Type B pancreatic cell (in vitro differentiated cells): ENCODE results near the gene RIOK2. TPM values are rescaled to one million over a fixed set of nuclear protein-coding genes. Genes with fewer than 3 reads are reported as not detected.

Experiments
- DNase-seq: peaks from one replicate; pipeline ENCODE4 v3.0.0; 2021; ENCODE audit warnings: mixed read lengths; ENCODE audit not compliant: unreplicated experiment; ENCODE audit errors: extremely low spot score
- H3K27ac Mint-ChIP-seq: 2 replicates; pipeline ENCODE4 v1.8.0; 2021; ENCODE audit warnings: mild to moderate bottlenecking, mixed read lengths
- H3K27me3 Mint-ChIP-seq: 2 replicates; pipeline ENCODE4 v1.8.0; 2021; ENCODE audit warnings: mixed read lengths
- H3K36me3 Mint-ChIP-seq: 2 replicates; pipeline ENCODE4 v1.8.0; 2021; ENCODE audit warnings: mixed read lengths
- H3K4me1 Mint-ChIP-seq: one replicate; pipeline ENCODE4 v1.8.0; 2021; ENCODE audit warnings: mixed read lengths; ENCODE audit not compliant: unreplicated experiment
- H3K4me3 Mint-ChIP-seq: 2 replicates; pipeline ENCODE4 v1.8.0; 2021; ENCODE audit warnings: mild to moderate bottlenecking, mixed read lengths
- H3K9me3 Mint-ChIP-seq: 2 replicates; pipeline ENCODE4 v1.8.0; 2021; ENCODE audit warnings: mixed read lengths
- CTCF ChIP-seq: fragments of 200-600 bp; sonication (generic); conservative IDR thresholded peaks from 2 replicates; pipeline ENCODE4 v1.5.0; 2021; ENCODE audit warnings: antibody characterized with exemption, mild to moderate bottlenecking
- total RNA-seq: library from RNA; stranded (reverse); gene quantifications from 2 replicates; pipeline ENCODE4 v1.2.1, GENCODE V29; 2021; ENCODE audit warnings: low replicate concordance

Gene RIOK2
- total RNA-seq, 1 donor from 2014 or later, result 35.1 TPM

- DNase-seq, result no peak
- TF ChIP-seq CTCF, result no peak
- Mint-ChIP-seq H3K27ac (no peak overlapping the region), H3K27me3 (no peaks in the 10 kb centered on the region), H3K9me3 (no peaks in the 10 kb centered on the region), H3K4me3 (no peak overlapping the region), H3K4me1 (peaks cover 17% of the 10 kb centered on the region), H3K36me3 (no peaks in the 10 kb centered on the region)
Measured at GRCh38 chr5:97225222-97225621, 42.2 kb upstream of the RIOK2 start.

GRCh38 chr5:97224112-97224750 lies 41.2 kb upstream of the RIOK2 start:
- DNase-seq, result no peak
- no peak overlapping the region for H3K27ac Mint-ChIP-seq
- H3K27me3 Mint-ChIP-seq, result no peaks in the 10 kb centered on the region
- H3K4me1 Mint-ChIP-seq, result peaks cover 7% of the 10 kb centered on the region
- H3K4me3 Mint-ChIP-seq, result no peak overlapping the region
- no peaks in the 10 kb centered on the region for H3K9me3 Mint-ChIP-seq
- TF ChIP-seq CTCF, result no peak
- no peaks in the 10 kb centered on the region for H3K36me3 Mint-ChIP-seq

GRCh38 chr5:97223596-97223995 lies 40.5 kb upstream of the RIOK2 start:
- no peak overlapping the region for H3K27ac Mint-ChIP-seq
- no peaks in the 10 kb centered on the region for H3K36me3 Mint-ChIP-seq
- TF ChIP-seq CTCF, result no peak

GRCh38 chr5:97209343-97209742 lies 26.3 kb upstream of the RIOK2 start:
- H3K36me3 Mint-ChIP-seq, result peaks cover 4% of the 10 kb centered on the region
- DNase-seq, result no peak
- H3K4me1 Mint-ChIP-seq, result no peaks in the 10 kb centered on the region
- H3K27me3 Mint-ChIP-seq, result no peaks in the 10 kb centered on the region
- H3K4me3 Mint-ChIP-seq, result no peak overlapping the region
- no peak for TF ChIP-seq CTCF
- no peak overlapping the region for H3K27ac Mint-ChIP-seq
- H3K9me3 Mint-ChIP-seq, result peaks cover 15% of the 10 kb centered on the region

More at GRCh38 chr5:97223596-97223995, 40.5 kb upstream of the RIOK2 start:
- Mint-ChIP-seq H3K4me3 (no peak overlapping the region), H3K4me1 (peaks cover under 1% of the 10 kb centered on the region), H3K27me3 (no peaks in the 10 kb centered on the region), H3K9me3 (no peaks in the 10 kb centered on the region)
- no peak for DNase-seq

- H3K4me3 Mint-ChIP-seq, result no peak overlapping the region
- H3K36me3 Mint-ChIP-seq, result peaks cover 4% of the 10 kb centered on the region
- H3K9me3 Mint-ChIP-seq, result peaks cover 10% of the 10 kb centered on the region
- no peaks in the 10 kb centered on the region for H3K4me1 Mint-ChIP-seq
- TF ChIP-seq CTCF, result no peak
- DNase-seq, result no peak
- no peak overlapping the region for H3K27ac Mint-ChIP-seq
- H3K27me3 Mint-ChIP-seq, result no peaks in the 10 kb centered on the region
Measured at GRCh38 chr5:97208714-97209113, 25.7 kb upstream of the RIOK2 start.
